Breast epithelium (tissue), 4 donors: ENCODE data around the gene MRPS6. TPM values are rescaled to one million over a fixed set of nuclear protein-coding genes. Genes with fewer than 3 reads are reported as not detected.

ENCODE experiments used
- DNase-seq, 2 donors: peaks; one replicate each; pipeline ENCODE4 v3.0.0-alpha.2; 2019; ENCODE audit warnings: low spot score in 2 of 2
- H3K27ac ChIP-seq, 2 donors: fragments of 200-600 bp; sonication (generic) in 1 of 2; one replicate each; pipeline ENCODE4 v1.5.1; 2016 to 2019; ENCODE audit warnings: mild to moderate bottlenecking in 1 of 2
- H3K27me3 ChIP-seq, 2 donors: fragments of 200-600 bp; sonication (generic) in 1 of 2; one replicate each; pipeline versions ENCODE4 v1.5.1 to v1.6.0; 2017 to 2019; ENCODE audit warnings: control low read depth in 1 of 2, mild to moderate bottlenecking in 1 of 2
- H3K36me3 ChIP-seq: fragments of 200-600 bp; one replicate; pipeline ENCODE4 v1.5.1; 2019
- H3K4me1 ChIP-seq, 2 donors: fragments of 200-600 bp; sonication (generic); one replicate each; pipeline ENCODE4 v1.5.1; 2016 to 2019; ENCODE audit warnings: control low read depth in 1 of 2
- H3K4me3 ChIP-seq, 3 donors: fragments of 200-600 bp; sonication (generic); 1 replicate in 2 of 3; 2 replicates in 1 of 3; pipeline ENCODE4 v1.5.1; 2016 to 2019; ENCODE audit warnings: mild to moderate bottlenecking in 3 of 3, moderate library complexity in 2 of 3
- H3K9me3 ChIP-seq, 2 donors: fragments of 200-600 bp; sonication (generic) in 1 of 2; one replicate each; pipeline ENCODE4 v1.5.1; 2016 to 2019; ENCODE audit warnings: control low read depth in 1 of 2
- CTCF ChIP-seq, 3 donors: fragments of 450-650 bp; IDR thresholded peaks; one replicate each; pipeline ENCODE4 v1.5.1; 2016 to 2017; ENCODE audit warnings: antibody characterized with exemption in 3 of 3, mild to moderate bottlenecking in 3 of 3, moderate library complexity in 3 of 3
- POLR2A ChIP-seq: fragments of 450-650 bp; IDR thresholded peaks from one replicate; pipeline ENCODE4 v1.6.1; 2016; ENCODE audit warnings: antibody characterized with exemption, mild to moderate bottlenecking, moderate library complexity
- POLR2AphosphoS5 ChIP-seq, 3 donors: sonication (generic); formaldehyde crosslinking; IDR thresholded peaks; one replicate each; pipeline ENCODE4 v1.6.1; 2017; ENCODE audit warnings: antibody characterized with exemption in 3 of 3
- intact Hi-C: fragments of 100-400 bp; cut with DNase I; formaldehyde crosslinking; loops from one replicate; pipeline ENCODE4 v1.15.1; 2023; ENCODE audit warnings: low total_unique reads
- total RNA-seq, 3 donors: library from RNA; depleted of rRNA; stranded (reverse); fragments of >200 nt; gene quantifications; one replicate each; pipeline ENCODE4 v1.1.0, GENCODE V29; 2016

MRPS6 gene
- total RNA-seq, 3 donors from 2014 or later: 22.3 to 40.6 (median 26.5) TPM

- H3K4me1 ChIP-seq: no peaks in the 10 kb centered on the region
- peak overlapping the region in 1 of 3 donors; percentile 1 for H3K4me3 ChIP-seq
- intact Hi-C loops: no loop called here
- peak in 1 of 2 donors; percentile 33 for DNase-seq
- TF ChIP-seq CTCF (IDR thresholded peaks at IDR 0.05) (no peak), POLR2A (no peak), POLR2AphosphoS5 (IDR thresholded peaks at IDR 0.05) (no peak)
- no peaks in the 10 kb centered on the region for H3K27me3 ChIP-seq
- no peaks in the 10 kb centered on the region for H3K9me3 ChIP-seq
- no peaks in the 10 kb centered on the region for H3K36me3 ChIP-seq
- H3K27ac ChIP-seq: no peak overlapping the region
Observed at GRCh38 chr21:34029743-34030528, 43.4 kb upstream of the MRPS6 start.

GRCh38 chr21:34031835-34032370, 41.5 kb upstream of the MRPS6 start:
- no peaks in the 10 kb centered on the region for H3K27me3 ChIP-seq
- H3K9me3 ChIP-seq: no peaks in the 10 kb centered on the region
- no peak overlapping the region for H3K27ac ChIP-seq
- no peak overlapping the region for H3K4me3 ChIP-seq
- no peaks in the 10 kb centered on the region for H3K36me3 ChIP-seq
- no peak for DNase-seq
- intact Hi-C loops: no loop called here
- H3K4me1 ChIP-seq: no peaks in the 10 kb centered on the region
- no peak for TF ChIP-seq CTCF (IDR thresholded peaks at IDR 0.05)
- no peak for TF ChIP-seq POLR2A
- TF ChIP-seq POLR2AphosphoS5 (IDR thresholded peaks at IDR 0.05): no peak

DNA sequence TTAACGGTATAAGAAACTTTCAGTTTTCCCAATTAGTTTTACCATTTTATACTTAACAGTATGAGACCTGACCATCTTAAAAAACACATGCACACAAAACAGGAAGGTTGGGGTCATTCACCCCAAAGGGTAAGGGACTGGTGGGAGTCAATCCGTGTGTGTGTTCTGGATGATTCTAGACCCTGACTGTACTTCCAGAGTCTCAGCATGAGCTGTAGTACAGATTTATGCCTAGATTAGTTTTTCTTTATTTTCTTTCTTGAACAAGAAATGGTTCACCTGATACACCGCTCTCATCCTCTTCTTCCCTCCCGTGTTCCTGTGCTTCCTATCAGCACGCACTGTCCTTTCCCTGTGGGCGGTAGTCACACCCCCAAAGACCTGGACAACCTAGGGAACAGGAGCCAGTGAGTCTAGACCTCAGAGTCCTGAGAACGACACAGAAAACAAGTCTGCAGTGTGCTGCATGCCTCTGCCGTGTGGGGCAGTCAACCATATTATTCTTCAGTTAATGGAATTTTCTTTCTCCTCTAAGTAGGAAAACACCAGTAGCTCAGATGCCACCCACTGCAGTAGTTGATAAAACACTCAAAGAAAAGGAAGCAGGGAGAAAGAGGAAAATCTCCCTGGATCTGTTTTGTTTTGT, 38.9 kb upstream of the MRPS6 start:
- H3K4me1 ChIP-seq: no peaks in the 10 kb centered on the region
- no peak overlapping the region for H3K4me3 ChIP-seq
- no peak overlapping the region for H3K27ac ChIP-seq
- H3K36me3 ChIP-seq: no peaks in the 10 kb centered on the region
- TF ChIP-seq POLR2A: no peak
- no peak for TF ChIP-seq POLR2AphosphoS5 (IDR thresholded peaks at IDR 0.05)
- TF ChIP-seq CTCF (IDR thresholded peaks at IDR 0.05): no peak
- intact Hi-C loops: no loop called here
- no peaks in the 10 kb centered on the region for H3K27me3 ChIP-seq
- no peak for DNase-seq
- H3K9me3 ChIP-seq: no peaks in the 10 kb centered on the region

DNA sequence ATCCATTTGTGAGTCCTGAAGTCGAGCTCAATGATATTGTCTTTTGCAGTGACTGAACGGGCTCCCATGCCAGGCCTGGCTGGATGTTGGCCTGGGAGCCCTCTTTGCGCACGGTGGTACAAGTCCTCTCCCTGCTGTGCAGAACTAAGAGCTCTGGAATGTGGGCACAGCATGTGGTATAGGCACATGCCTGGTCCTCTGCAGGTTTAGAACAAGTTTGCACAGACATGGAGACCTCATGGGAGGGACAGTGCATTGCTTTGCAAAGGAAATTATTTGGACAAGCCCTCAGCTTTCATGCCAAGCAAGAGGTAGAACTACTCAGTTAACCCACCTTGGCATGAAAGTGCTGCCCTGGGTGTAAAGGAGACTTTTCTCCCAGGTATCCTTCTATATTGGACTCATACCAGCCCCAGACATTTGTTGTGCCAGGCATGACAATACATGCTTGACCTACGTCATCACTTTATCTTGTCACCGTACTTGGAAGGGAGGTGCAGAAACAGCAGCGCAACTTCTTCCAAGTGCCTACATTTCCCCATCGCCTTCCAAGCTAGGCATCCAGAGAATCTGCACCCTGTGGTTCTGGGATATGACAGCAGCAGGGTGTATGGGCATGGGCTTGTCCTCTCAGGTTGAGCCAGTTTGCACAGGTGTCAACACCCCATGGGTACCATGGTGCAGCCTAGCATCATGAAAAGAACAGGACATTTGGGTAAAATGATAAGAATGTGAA, 37.6 kb upstream of the MRPS6 start:
- H3K36me3 ChIP-seq: no peaks in the 10 kb centered on the region
- no peaks in the 10 kb centered on the region for H3K4me1 ChIP-seq
- no peak overlapping the region for H3K27ac ChIP-seq
- no peak overlapping the region for H3K4me3 ChIP-seq
- DNase-seq: no peak
- H3K9me3 ChIP-seq: no peaks in the 10 kb centered on the region
- no peaks in the 10 kb centered on the region for H3K27me3 ChIP-seq
- intact Hi-C loops: no loop called here
- TF ChIP-seq CTCF (IDR thresholded peaks at IDR 0.05) (no peak), POLR2AphosphoS5 (IDR thresholded peaks at IDR 0.05) (no peak), POLR2A (no peak)
